Stimulated activated CD8-positive, alpha-beta memory T cell treated with anti-CD3 and anti-CD28 coated beads, Interleukin-12 subunit alpha, Interleukin-12 subunit beta, amount 100 ng/mL, for 24 hours (primary cell): Measurements from ENCODE around the gene IQSEC1.

Experiments used
- DNase-seq: peaks from one replicate; pipeline ENCODE4 v3.0.0-alpha.2; 2020; ENCODE audit errors: extremely low read depth

Gene IQSEC1

DNA sequence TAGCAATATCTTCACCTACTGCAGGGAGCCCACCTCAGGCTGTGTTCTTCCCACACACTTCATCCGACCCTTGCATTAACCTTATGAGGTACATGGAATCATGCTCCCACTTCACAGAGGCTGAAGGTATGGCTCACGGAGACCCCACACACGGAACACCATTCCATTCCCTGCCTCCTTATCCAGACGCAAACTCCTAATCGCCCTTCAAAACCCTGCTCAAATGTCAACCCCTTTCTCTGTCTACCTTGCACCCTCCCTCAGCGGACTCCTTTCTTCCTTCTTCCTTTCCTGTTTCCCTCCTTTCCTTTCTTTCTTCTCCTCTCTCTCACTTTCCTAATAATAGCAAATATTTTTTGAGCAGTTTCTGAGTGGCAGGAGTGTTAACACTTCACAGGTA, 23.8 kb downstream of the IQSEC1 start:
- no peak for DNase-seq

DNA sequence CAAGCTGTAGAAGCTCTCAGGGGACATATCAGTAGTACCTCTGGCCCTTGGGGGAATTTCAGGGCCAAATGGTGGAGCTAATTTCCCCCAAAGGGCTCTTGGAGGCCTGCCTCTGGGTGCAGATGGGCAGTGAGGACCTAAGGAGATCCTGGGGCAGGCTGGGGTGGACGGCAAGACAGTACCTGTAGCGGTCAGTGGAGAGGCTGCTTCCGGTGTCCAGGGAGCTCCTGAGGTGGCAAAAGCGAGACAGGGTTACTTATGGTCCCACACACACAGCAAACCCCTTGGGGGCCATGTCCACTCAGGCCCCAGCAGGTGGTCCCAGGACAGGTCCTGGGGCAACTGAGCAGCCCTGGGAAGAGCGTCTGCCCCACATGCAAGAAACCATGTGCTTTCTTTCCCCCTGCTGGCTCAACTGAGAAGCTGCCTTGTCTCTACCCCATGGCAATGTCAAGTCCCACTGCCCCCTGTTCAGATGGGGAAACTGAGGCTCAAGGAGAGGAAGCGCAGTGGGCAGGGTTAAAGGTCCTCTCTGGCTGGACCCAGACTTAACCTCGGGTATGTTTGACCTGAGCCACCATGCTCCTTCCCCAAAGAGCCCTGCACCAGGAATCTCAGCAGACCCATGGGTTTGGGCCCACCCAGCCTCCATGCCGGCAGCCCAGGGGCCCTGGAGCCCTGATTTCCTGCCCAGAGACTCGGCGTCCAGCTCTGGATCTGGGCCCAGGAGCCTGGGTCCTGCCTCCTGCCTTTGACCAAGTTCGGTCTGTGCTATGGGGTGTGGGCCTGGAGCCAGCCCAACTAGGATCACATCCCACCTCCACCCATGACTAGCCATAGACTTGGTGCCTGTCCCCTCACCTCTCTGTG, 25.7 kb downstream of the IQSEC1 start:
- no peak for DNase-seq

DNA sequence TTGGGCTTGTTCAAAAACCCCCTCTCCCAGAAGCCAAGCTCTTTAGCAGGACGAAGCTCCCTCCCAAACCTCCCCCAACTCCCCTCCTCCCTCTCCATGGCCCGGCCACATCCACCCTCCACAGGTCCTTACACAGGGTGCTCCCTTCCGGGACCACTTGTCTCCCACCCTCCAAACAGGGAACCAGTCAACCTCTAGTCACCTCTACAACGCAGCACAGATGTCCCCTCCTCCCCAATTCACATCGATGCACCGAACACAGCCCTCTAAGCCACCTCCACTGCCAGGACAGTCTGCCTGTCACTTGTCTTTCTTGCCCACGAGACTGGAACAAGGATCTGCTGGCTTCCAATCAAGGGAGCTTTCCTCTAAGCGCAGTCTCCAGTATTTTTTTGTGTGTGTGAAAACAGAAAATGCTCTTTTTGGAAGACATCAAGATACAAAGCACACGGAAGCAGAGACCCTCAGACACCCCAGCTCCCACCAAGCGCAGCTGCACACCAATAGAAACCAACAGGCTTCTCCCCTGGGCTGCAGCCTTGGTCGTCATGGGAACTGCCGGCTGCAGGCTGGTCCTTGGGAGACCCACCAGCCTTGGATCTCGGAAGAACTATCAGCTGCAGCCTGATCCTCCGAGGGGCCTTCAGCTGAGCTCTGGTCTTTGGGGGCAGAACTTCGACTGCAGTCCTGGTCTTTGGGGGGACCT, 26.5 kb downstream of the IQSEC1 start:
- DNase-seq, result no peak

DNA sequence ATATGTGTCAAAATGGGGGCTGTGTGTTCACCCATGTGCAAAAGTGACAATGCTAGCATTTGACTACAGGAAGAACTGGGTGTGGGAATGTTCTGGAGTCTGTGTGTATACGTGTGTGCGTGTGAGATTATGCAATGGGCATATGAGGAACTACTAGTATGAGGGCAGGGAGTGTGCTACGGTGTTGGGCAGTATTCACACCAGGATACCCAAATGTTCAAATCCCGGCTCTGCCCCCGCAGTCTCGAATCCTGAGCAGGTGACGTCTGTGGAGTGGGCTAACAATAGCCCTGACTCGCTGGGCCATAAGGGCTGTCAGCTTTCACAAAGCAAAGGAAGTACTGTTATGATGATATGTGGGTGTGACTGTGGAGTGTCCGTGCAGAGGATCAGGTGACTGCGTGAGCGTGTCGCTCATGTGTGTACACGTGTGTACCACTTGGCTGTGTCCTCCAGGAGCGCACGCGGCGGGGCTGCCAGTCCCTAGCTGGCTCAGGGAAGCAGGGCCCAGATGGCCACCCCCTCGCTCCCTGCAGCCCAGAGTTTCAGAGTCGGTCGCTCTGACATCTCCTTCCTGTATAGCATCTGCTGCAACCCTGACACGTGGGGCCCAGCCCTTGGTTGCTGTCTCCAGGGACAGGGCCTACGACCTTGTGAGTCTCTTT, 27.2 kb downstream of the IQSEC1 start:
- DNase-seq, result no peak

DNA sequence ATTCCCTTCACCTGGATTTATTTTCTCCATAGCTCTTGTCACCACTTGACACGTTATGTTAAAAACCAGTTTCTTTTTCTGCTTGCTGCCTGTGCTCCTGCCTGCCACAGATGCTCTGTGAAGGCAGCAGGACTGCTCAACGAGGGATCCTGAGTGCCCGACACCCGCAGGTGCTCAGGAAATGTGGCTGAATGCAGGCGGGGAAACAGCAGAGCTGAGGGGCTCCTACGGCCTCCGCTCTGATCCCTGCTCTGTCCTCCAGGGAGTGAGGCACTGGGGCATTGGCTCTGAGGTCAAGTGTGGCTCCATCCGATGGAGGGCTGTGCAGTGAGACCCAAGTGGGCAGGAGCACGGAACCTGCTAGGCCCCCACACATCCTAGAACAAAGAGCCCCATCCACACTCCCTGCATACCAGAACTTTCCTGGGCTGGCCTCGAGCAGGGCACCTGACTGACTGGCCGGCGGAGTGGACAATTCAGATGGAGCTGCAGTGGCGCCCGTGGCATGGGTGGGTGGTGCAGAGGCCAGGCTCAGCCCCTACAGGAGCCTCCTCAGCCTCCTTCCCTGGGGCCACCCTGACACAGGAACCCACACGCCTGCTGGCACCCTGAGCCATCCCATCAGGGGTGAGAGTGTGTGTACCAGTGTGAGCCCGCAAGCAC, 27.9 kb downstream of the IQSEC1 start:
- no peak for DNase-seq

DNA sequence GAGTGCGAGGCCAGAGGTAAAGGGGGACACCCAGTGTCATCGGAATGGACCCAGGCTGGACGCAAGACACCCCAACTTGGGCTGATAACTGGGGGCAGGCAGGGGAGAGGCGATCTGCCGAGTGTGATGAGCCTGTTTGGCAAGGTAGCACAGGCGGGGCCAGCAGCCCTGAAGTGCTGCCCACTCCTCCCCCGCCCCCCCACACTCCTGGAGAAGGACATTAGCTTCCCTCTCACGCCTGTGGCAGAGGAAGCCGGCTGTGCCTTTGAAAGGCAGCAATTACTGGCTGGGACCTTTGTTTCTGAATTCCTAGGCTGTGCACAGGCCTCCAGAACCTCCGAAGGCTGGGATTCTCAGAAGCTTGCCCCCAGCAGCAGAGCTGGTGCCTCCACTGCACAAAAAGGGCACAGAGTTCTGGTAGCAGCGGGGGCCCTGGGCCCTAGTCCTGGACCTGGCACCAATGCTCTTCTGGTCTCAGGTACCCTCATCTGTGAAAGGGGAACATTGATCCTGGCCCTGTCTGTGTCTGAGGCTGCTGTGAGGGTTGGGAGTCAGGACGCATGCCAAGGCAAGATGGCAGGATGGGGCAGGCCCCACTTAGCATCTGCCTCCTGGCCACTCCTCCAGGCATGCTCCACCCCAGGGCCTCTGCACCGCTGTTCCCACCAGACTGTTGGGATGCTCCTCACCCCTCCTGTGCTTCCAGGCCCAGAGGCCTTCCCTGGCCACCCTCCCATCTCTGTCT, 28.6 kb downstream of the IQSEC1 start:
- no peak for DNase-seq

DNA sequence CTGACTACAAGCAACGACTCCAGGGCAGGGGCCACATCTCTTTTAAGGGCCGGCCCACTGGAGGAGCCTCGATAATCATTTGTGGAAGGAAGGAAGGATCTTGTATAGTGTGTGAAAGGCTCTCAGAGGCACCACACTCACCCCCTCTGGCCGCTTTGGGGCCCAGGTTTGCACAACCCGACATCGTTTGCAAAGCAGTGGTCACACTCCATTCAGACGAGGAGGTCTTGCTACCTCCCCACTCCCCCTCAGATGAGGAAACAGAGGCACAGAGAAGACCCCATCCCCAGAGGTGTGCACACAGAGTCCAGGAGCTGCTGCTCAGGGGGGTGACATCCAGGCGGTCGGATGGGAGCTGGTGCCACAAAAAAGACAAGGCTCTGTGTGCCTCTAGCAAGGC, 29.6 kb downstream of the IQSEC1 start:
- no peak for DNase-seq

DNA sequence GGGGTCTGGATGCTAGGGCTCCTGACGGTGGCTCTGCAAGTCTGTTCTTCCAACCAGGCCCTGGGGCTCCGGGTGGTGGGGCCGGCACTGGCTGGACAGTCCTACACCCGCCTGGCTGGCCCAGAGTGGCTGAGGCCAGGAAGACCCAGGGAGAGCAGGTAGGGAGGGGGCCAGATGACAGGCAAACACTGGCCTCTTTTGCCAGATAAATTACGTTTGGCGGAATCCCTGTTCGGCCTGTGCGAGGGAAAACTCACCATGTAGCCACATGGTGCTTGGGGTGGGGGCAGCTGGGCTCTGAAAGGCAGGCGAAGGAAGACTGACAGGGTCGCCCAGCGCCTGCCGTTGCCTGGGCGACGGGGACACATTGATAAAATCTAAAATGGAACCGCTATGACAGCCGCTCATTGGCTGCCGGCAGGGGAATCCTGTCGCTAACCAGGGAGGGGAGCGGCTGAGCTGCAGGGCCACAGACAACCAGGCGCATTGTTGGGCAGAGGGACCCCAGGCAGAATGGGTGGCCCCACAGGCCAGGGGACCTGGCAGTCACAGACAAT, 30.4 kb downstream of the IQSEC1 start:
- DNase-seq, result no peak

DNA sequence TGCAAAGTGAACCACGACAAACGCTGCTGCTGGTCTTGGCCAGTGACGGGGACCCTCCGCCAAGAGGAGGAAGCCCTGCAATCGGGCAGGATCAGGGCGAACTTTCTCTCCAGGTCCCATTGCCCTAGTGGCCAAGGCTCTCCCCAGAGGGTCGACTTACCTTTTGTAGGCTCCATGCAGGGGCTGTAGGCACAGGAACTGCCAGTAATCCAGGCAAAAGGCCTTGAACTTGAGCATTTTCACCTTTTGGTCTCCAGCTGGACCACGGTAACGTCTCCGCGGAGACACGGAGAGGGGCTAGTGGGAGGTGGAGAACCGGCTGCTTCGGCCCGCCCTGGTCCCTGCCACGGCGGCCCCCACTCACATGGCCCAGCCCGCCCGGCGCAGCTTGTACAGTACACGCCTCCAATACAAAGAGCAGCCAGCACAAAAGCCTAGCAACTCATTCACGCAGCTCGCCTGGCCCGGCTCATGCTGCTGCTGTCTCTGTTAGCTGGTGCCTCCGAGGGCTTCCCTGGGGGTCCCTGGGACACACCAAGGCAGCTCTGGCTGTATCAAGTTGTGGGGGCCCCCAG, 31.0 kb downstream of the IQSEC1 start:
- no peak for DNase-seq

DNA sequence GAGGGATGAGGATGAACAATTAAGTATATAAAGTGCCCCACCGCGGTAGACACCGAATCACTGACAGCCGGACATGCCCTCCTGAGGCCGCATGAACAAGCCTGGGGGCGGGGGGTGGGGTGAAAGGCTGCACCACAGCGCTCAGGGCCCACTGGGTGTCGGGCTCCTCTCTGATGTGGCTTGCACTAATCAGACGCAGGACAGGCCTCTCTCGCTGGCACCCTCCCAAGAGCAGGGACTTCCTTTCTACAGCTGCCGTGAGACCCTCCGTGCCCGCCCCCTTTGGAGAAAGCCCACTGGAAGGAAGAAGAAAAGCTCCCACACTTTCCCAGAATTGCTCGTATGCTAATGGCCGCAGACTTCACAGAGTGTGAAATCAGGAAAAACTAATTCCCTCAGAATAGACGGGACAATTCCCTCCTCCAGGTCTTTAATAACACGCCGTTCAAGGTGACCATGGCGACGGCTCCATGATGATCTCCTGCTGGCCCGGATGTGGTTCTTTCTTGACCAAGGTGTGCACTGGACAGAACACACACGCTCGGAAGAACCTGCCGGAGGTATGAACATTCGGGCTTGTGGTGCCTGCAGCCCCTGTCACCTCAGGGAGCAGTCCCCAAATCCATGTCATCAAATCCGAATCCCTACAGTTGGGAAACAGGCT, 32.0 kb downstream of the IQSEC1 start:
- no peak for DNase-seq

DNA sequence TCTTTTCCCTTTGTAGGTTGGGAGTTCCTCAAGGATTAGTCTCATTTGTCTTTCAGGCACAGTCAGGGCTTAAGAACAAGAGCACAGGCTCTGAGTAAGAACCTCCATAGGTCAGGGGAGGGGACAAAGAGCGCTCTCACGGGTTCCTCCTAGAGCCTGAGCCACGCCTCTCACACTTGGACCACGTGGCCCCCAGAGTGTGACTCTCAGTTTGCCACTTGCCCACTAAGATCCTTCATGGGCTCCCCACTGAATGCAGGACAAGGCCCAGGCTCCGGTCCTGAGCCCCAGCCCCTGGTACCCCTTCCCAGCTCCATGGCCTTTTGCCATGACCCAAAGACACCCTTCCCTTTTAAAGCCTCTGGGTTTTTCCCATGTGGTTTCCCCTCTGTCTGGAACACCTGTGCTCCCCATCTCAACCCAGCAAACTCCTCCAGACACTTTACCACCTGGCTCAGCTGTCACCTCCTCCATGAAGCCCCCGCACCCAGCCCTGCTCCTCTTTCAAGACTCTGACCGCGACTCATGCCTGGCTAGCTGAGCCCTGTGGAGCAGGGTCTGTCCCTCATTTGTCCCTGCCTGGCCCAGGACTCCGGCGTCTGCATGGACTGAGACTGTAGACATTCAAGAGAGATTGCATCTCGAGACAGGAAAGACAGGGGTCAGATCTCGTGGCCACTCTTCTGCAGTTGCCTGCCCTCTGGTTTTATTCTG, 32.7 kb downstream of the IQSEC1 start:
- no peak for DNase-seq

DNA sequence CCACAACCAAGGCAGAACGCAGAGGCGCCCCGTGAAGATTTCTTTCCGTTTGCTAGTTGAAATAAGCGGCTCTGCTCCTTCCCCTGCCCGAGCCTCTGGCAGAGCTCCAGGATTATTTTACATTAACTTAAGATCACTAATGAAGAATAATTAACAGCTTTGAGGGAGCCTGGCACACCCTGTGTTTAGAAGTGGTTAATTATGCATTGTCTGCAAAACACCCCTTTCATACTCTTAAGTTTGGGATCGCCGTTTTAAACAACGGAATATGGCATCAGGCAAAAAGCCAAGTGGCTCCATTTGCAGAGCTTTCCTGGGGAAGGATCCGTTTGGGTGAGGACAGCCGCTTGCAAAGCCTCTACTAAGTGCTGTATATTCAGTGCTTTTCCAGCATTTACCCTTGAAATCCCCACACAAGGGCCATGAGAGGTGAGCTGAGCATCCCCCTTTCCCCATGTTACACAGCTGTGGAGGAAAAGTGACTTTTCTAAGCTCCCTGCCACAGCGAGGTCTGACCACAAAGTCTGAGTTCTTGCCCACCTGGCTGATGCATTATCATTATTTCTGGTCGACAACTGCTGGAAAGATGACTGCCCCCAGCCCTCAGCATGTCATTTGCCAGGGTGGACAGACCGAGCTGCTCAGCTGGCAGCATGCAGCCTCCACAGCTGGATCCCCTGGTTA, 33.9 kb downstream of the IQSEC1 start:
- DNase-seq, result no peak

DNA sequence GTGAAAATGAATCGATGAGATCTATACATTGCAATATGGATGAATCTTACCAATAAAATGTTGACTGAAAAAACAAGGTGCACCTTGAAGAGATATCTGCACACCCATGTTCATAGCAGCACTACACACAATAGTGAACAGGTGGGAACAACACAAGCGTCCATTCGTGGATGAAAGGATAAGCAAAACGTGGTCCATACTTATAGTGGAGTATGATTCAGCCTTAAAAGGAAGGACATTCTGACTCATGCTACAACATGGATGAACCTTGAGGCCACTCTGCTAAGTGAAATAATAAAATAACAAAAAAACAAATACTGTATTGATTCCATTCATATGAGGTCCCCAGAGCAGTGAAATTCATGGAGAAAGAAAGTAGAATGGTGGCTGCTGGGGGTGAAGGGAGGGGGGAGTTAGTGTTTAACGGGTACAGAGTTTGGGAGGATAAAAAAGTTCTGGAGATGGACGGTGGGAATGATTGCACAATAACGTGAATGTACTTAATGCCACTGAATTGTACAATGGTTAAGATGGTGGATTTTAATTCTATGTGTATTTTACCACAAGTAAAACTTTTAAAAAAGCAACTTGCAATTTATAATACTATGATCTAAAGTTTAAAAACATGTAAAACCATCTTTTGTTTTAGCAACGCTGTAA, 35.6 kb downstream of the IQSEC1 start:
- no peak for DNase-seq

DNA sequence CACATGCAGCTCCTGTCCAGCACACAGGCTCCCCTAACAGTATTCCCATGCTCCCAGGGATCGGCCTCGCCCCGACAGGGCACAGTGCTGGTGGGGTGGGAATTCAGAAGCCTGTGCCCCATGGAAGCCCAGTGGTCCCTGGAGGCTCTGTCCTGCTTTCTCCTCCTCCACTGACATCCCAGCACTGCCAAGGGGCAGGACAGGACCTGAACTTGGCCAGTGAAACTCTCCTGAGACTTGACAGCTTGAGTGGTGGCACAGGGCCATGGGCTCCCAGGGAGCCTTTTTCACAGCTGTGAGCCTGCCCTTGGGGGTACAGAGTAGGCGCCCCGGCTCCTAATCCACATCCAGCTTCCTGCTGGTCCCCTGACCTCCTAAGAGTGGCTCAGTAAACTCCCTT, 38.4 kb downstream of the IQSEC1 start:
- DNase-seq, result no peak

DNA sequence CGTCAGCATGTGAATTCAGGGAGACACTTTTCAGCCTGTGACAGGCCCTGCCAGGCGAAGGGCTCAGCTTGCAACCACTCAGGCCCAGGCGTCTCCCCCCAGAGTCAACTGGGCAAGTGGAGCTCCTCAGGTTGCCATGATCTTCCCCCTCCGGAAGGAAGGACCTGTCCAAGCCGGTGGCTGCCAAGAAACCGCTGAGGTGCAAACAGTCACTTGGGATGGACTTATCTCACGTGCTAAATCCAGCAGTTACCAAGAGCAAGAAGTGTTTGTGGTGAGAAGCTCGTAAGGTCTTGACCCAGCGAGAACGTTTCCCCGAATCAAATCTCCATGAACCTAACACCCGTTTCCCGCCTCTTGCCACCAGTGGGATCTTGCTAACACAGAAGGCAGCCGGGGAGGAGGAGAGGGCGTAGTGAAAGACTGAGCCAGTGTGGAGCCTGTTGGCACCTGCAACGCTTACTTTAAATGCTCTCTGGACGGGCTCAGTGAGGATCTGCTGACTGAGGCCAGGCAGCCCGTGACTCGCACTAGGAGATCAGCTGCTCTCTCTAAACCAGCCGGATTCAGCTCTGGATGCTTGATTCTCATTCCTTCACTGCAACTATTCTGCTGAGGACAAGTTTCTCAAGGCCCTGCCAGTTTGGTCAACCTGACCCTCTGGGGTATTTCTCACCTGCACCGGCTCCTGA, 39.0 kb downstream of the IQSEC1 start:
- DNase-seq, result no peak

DNA sequence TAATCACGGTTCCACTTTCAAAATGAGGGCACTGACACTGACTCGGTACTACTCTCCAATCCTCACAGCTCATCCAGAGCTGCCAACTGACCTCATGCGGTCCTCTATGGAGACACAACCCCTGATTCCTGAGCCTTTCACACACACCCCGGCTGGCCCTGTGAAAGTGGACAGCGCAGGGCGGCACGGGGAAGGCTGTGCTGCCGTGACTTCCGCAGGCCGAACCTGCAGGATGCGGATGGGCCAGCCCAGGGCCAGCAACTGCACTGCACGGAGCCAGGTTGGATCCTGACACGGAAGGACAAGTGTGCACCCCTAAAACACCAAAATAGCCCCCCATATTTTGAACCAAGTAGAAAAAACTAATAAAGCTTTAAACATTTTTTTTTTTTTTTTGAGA, 41.0 kb downstream of the IQSEC1 start:
- DNase-seq, result no peak

DNA sequence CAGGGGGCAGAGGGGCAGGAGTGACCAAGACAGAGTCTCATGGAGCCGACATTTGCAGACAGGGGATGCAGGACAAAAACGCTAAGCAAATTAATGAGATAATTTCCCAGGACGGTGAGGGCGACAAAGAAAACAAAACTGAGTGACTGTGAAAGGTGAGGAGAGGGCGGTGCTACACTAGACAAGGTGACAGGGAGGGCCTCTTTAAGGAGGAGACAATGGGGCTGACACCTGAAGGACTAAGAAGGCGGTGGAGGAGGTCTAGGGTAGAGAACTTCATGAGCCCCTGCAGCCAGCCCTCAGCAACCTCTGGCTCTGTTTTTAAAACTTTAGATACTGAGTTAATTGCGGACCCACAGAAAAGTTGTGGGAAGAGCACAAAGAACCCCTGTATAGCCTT, 41.6 kb downstream of the IQSEC1 start:
- DNase-seq, result no peak

DNA sequence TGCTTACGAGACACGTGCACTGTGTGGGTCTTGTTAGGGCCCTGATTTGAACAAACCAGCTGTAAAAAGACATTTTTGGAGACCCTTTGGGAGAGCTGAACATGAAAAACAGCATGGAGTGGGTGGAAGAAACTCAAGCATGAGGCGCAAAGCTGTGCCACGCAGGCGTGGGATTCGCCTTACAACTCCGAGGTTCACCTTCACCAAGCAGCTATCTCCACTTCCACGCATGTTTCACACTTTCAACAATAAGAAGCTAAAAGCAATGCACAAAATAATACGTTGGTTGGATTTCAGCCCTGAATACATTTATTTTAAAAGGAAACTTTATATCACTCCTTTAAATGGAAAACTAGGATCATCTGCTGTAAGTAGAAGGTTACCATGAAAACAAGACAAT, 42.5 kb downstream of the IQSEC1 start:
- DNase-seq, result no peak
